GM13977 (cell line): ENCODE measurements around the gene HRH4.

Experiments used
- DNase-seq: peaks from one replicate; pipeline ENCODE4 v3.0.0; 2012; ENCODE audit warnings: low spot score
- CTCF ChIP-seq: IDR thresholded peaks from 2 replicates; pipeline ENCODE4 v1.5.1; 2012; ENCODE audit warnings: mild to moderate bottlenecking, control low read depth; ENCODE audit not compliant: insufficient read depth; ENCODE audit errors: extremely low read depth, missing control alignments
- in situ Hi-C: fragments of 300-500 bp; cut with MboI; formaldehyde crosslinking; loops from one replicate; pipeline ENCODE4 v1.12.0; 2022; ENCODE audit warnings: low sequenced_read_pairs, low pct_unique_long_range_greater_than_20kb, mixed read lengths, inconsistent platforms; ENCODE audit not compliant: unreplicated experiment

HRH4 gene

GRCh38 chr18:24474406-24474805 is 14.0 kb downstream of the HRH4 start:
- TF ChIP-seq CTCF: no peak
- in situ Hi-C loops: no loop called here
- DNase-seq: no peak

- DNase-seq: no peak
- no peak for TF ChIP-seq CTCF
- in situ Hi-C loops: no loop called here
Measured at GRCh38 chr18:24475926-24476589, 15.6 kb downstream of the HRH4 start.

- in situ Hi-C loops: no loop called here
- no peak for DNase-seq
- no peak for TF ChIP-seq CTCF
Measured at GRCh38 chr18:24479371-24479770, 18.9 kb downstream of the HRH4 start.

GRCh38 chr18:24482821-24483220 is 22.4 kb downstream of the HRH4 start:
- no peak for DNase-seq
- no peak for TF ChIP-seq CTCF
- in situ Hi-C loops: loop anchor here (10.0 kb wide), 1 partner anchor 118 kb away; no protein-coding TSS in a partner anchor

GRCh38 chr18:24485681-24486080 is 25.2 kb downstream of the HRH4 start:
- no peak for TF ChIP-seq CTCF
- in situ Hi-C loops: loop anchor here (10.0 kb wide), 1 partner anchor 121 kb away; no protein-coding TSS in a partner anchor
- no peak for DNase-seq

- TF ChIP-seq CTCF: no peak
- no peak for DNase-seq
- in situ Hi-C loops: loop anchor here (10.0 kb wide), 1 partner anchor 122 kb away; no protein-coding TSS in a partner anchor
Measured at GRCh38 chr18:24486684-24487083, 26.2 kb downstream of the HRH4 start.
